GM21381 (cell line): ENCODE measurements around the gene ZBTB48.

Experiments
- ATAC-seq: cut with Tn5 transposase; IDR thresholded peaks from one replicate; pipeline ENCODE4 v1.9.1; 2021; ENCODE audit warnings: mild to moderate bottlenecking, moderate library complexity; ENCODE audit not compliant: unreplicated experiment

The ZBTB48 gene

GRCh38 chr1:6572653-6573383 is 7.0 kb upstream of the ZBTB48 start:
- ATAC-seq, result no peak

- no peak for ATAC-seq
Observed at GRCh38 chr1:6574025-6574620, 5.7 kb upstream of the ZBTB48 start.

GRCh38 chr1:6574818-6575217 is 5.0 kb upstream of the ZBTB48 start:
- no peak for ATAC-seq

- no peak for ATAC-seq
Observed at GRCh38 chr1:6577831-6578525, 1.8 kb upstream of the ZBTB48 start.

DNA sequence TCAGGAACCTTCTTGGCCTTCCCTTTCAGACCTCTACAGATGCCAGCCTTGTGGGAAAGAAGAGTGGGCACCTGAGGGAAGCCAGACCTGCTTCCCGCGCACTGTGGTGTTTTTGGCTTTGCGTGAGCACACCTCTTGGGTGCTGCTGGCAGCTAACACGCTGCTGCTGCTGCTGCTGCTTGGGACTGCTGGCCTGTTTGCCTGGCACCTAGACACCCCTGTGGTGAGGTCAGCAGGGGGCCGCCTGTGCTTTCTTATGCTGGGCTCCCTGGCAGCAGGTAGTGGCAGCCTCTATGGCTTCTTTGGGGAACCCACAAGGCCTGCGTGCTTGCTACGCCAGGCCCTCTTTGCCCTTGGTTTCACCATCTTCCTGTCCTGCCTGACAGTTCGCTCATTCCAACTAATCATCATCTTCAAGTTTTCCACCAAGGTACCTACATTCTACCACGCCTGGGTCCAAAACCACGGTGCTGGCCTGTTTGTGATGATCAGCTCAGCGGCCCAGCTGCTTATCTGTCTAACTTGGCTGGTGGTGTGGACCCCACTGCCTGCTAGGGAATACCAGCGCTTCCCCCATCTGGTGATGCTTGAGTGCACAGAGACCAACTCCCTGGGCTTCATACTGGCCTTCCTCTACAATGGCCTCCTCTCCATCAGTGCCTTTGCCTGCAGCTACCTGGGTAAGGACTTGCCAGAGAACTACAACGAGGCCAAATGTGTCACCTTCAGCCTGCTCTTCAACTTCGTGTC is 995 bp upstream of the ZBTB48 start:
- no peak for ATAC-seq

DNA sequence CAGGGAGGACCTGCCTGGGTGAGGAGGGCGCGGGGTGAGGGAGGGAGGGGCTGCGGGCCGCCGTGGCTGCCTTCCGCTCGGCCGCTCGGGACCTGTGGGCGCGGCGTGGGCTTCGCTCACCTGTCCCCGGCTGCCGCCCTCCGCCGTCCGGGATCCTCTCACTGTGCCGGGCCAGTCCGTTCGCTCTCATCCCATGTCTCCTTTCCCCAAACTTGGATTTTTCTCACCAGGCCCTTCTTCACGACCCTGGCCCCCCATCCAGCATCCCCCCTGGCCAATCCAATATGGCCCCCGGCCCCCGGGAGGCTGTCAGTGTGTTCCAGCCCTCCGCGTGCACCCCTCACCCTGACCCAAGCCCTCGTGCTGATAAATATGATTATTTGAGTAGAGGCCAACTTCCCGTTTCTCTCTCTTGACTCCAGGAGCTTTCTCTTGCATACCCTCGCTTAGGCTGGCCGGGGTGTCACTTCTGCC is 362 bp downstream of the ZBTB48 start:
- ATAC-seq, result no peak

- ATAC-seq, result no peak
Observed at GRCh38 chr1:6580593-6581409, 1.0 kb downstream of the ZBTB48 start.

- no peak for ATAC-seq
Observed at GRCh38 chr1:6581561-6582305, 1.9 kb downstream of the ZBTB48 start.

DNA sequence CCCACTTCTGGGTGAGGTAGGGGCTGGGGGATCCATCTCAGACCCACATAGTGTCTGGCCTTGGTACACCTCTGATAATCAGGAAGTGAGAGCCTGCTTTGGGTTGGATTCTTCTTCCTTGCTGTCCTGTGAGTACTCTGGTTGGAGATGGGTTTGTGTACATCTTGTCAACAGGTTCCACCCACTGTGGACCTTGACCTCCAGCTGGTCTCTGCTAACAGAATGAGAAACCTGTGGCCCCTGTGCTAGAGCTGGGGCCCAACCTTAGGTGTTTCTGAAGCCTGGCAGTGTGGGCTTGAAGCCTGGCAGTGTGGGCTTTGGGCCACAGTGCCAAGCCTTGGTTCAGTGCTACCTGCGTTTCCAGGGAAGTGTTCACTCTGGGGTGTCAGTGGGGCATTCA is 2.6 kb downstream of the ZBTB48 start:
- ATAC-seq, result no peak

- no peak for ATAC-seq
Observed at GRCh38 chr1:6584126-6585080, 4.6 kb downstream of the ZBTB48 start.

- ATAC-seq, result no peak
Observed at GRCh38 chr1:6585081-6585722, 5.4 kb downstream of the ZBTB48 start.

GRCh38 chr1:6585841-6586240 is 6.0 kb downstream of the ZBTB48 start:
- ATAC-seq, result no peak

DNA sequence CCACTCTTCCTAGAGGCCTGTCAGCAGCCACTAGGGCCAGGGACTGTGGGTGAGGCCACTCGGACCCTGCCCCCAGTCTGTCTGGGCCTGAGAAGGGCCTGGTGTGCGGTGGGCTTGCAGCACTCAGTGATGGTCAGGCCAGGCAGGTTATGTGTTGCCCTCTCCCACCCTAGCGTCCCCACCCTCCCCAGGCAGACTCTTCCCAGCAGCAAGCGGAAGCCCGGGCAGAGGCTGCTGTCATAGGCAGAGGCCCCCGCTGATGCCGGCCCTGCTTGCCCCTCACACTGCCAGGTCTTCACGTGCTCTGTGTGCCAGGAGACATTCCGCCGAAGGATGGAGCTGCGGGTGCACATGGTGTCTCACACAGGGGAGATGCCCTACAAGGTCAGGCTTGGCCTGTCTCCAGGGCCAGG is 6.6 kb downstream of the ZBTB48 start:
- no peak for ATAC-seq

- ATAC-seq, result no peak
Observed at GRCh38 chr1:6587261-6588005, 7.6 kb downstream of the ZBTB48 start.

DNA sequence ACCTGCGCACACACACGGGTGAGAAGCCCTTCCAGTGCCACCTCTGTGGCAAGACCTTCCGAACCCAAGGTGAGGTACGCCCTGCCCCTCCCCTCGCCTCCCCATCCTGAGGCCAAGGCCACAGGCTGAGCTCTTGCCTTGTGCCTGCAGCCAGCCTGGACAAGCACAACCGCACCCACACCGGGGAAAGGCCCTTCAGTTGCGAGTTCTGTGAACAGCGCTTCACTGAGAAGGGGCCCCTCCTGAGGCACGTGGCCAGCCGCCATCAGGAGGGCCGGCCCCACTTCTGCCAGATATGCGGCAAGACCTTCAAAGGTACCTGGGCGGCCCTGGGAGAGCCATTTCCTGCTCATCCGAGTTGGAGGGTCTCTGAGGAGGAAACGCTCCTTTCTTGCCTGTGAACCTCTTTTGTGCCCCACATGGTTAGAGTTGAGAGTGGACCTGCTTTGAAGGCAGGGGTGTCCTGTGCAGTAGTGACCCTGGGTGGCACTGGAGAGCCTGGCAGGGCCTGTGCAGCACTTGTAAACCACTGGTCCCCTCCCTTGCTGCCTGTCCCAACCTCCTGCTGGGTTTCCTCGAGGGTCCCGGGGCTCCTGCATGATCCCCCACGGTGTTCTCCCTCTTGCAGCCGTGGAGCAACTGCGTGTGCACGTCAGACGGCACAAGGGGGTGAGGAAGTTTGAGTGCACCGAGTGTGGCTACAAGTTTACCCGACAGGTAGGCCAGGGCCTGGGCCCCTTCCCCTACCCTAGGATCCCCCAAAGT is 8.5 kb downstream of the ZBTB48 start:
- no peak for ATAC-seq

GRCh38 chr1:6588893-6589520 is 9.2 kb downstream of the ZBTB48 start:
- ATAC-seq, result no peak
